Brain microvascular endothelial cell (primary cell): ENCODE results near the gene NFATC3.

Source experiments
- DNase-seq: peaks from one replicate; pipeline ENCODE4 v3.0.0-alpha.2; 2020
- H3K27ac ChIP-seq: fragments of 250-450 bp; sonication (Bioruptor Pico); 2 replicates; pipeline ENCODE4 v1.5.1; 2020; ENCODE audit warnings: mild to moderate bottlenecking, moderate library complexity
- H3K27me3 ChIP-seq: fragments of 250-450 bp; sonication (Bioruptor Pico); replicated peaks from 2 replicates; pipeline ENCODE4 v1.5.1; 2020; ENCODE audit warnings: mild to moderate bottlenecking
- H3K36me3 ChIP-seq: fragments of 250-450 bp; sonication (Bioruptor Pico); replicated peaks from 2 replicates; pipeline ENCODE4 v1.5.1; 2020; ENCODE audit warnings: mild to moderate bottlenecking
- H3K4me3 ChIP-seq: 2 replicates; pipeline ENCODE4 v1.5.1; 2011; ENCODE audit warnings: low read depth, mild to moderate bottlenecking, control low read depth, low read length, moderate library complexity
- CTCF ChIP-seq: IDR thresholded peaks from 2 replicates; pipeline ENCODE4 v1.5.1; 2011; ENCODE audit warnings: low read depth, mild to moderate bottlenecking, moderate library complexity, low read length, control low read depth, inconsistent platforms; ENCODE audit errors: missing control alignments
- in situ Hi-C: cut with HindIII; loops from 2 replicates; pipeline ENCODE4 v1.10.0; 2017; ENCODE audit warnings: low sequenced_read_pairs, low pct_ligation_motif_present

NFATC3 gene

GRCh38 chr16:68188170-68188569, 103.0 kb downstream of the NFATC3 start:
- in situ Hi-C loops, result no loop called here
- no peak for TF ChIP-seq CTCF
- peaks cover 8% of the 10 kb centered on the region for H3K36me3 ChIP-seq
- no peaks in the 10 kb centered on the region for H3K27me3 ChIP-seq
- no peak overlapping the region for H3K4me3 ChIP-seq
- DNase-seq, result no peak
- no peak overlapping the region for H3K27ac ChIP-seq

- no peak for DNase-seq
Observed at GRCh38 chr16:68190081-68190480, 104.9 kb downstream of the NFATC3 start.

GRCh38 chr16:68190736-68191510, 105.8 kb downstream of the NFATC3 start:
- no peak for DNase-seq
- in situ Hi-C loops, result no loop called here
- no peak overlapping the region for H3K27ac ChIP-seq

More at GRCh38 chr16:68190081-68190480, 104.9 kb downstream of the NFATC3 start:
- Histone ChIP-seq H3K27me3 (no peaks in the 10 kb centered on the region), H3K27ac (no peak overlapping the region), H3K36me3 (peaks cover 8% of the 10 kb centered on the region), H3K4me3 (no peak overlapping the region)
- in situ Hi-C loops, result no loop called here
- TF ChIP-seq CTCF, result no peak

GRCh38 chr16:68194251-68194650, 109.1 kb downstream of the NFATC3 start:
- DNase-seq, result no peak
- no peak overlapping the region for H3K27ac ChIP-seq
- H3K4me3 ChIP-seq, result no peak overlapping the region
- no peaks in the 10 kb centered on the region for H3K27me3 ChIP-seq
- TF ChIP-seq CTCF, result no peak
- in situ Hi-C loops, result no loop called here
- peaks cover 8% of the 10 kb centered on the region for H3K36me3 ChIP-seq

More at GRCh38 chr16:68190736-68191510, 105.8 kb downstream of the NFATC3 start:
- TF ChIP-seq CTCF, result no peak
- H3K4me3 ChIP-seq, result no peak overlapping the region
- H3K36me3 ChIP-seq, result peaks cover 8% of the 10 kb centered on the region
- no peaks in the 10 kb centered on the region for H3K27me3 ChIP-seq

DNA sequence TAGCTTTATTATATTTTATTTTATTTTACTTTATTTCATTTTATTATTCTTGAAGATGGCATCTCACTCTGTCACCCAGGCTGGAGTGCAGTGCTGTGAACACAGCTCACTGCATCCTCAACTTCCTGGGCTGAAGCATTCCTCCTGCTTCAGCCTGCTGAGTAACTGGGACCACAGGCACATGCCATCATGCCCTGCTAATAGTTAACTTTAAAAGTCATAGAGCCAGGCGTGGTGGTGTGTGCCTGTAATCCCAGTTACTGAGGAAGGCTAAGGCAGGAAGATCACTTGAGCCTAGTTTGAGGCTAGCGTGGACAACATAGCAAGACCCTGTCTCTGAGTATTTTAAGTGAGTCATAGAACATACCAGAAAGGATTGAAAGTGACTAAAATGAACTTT, 112.1 kb downstream of the NFATC3 start:
- no peak for TF ChIP-seq CTCF
- DNase-seq, result peak; percentile 45
- Histone ChIP-seq H3K36me3 (no peaks in the 10 kb centered on the region), H3K27ac (no peak overlapping the region), H3K4me3 (no peak overlapping the region), H3K27me3 (no peaks in the 10 kb centered on the region)
- in situ Hi-C loops, result no loop called here
